Memory B cell (primary cell): ENCODE data around the gene CACNA1B.

Experiments used
- ATAC-seq: fragments of 150-1000 bp; cut with Tn5 transposase; 2 replicates; pipeline ENCODE4 v1.10.0; 2021; ENCODE audit warnings: low read depth, mild to moderate bottlenecking, moderate library complexity
- DNase-seq, 2 donors: peaks; one replicate each; pipeline ENCODE4 v3.0.0; 2022; ENCODE audit warnings: low spot score in 2 of 2
- H3K27ac Mint-ChIP-seq: one replicate; pipeline ENCODE4 v1.8.0; 2022; ENCODE audit warnings: mild to moderate bottlenecking, moderate library complexity, mixed read lengths
- H3K27me3 Mint-ChIP-seq: one replicate; pipeline ENCODE4 v1.8.0; 2022; ENCODE audit warnings: mixed read lengths
- H3K36me3 Mint-ChIP-seq: one replicate; pipeline ENCODE4 v1.8.0; 2022; ENCODE audit warnings: mild to moderate bottlenecking, mixed read lengths
- H3K4me1 Mint-ChIP-seq: one replicate; pipeline ENCODE4 v1.8.0; 2022; ENCODE audit warnings: mixed read lengths
- H3K4me3 Mint-ChIP-seq: one replicate; pipeline ENCODE4 v1.8.0; 2022; ENCODE audit warnings: mild to moderate bottlenecking, moderate library complexity, mixed read lengths
- H3K9me3 Mint-ChIP-seq: one replicate; pipeline ENCODE4 v1.8.0; 2022; ENCODE audit warnings: mixed read lengths

Gene CACNA1B

DNA sequence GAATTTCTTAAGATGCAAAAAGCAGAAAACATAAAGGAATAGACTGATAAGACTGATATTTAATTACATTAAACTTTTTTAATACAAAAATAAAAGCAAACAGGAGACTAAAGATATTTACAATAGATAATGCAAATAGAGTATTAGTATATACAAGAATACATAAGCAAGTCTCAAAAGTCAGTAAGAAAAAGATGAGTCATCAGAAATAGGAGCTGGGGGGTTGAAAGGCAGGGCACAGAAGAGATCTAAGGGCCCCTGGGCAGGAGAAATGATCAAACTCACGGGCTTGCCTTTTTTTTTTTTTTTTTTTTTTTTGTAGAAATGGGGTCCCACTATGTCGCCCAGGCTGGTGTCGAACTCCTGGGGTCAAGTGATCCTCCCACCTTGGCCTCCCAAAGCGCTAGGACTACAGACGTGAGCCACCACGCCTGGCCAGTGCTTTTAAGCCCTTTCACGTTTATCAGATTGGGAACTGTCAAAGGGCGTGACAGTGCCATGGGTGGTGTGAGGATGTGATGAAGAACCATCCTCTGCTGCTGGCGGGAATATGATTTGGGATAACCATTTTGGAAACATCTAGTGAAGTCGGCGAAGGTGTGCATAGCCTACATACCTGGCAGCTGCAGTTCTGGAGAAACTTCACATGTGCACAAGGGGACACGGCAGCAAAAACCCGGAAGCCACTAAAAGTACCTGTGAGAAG is 126.1 kb downstream of the CACNA1B start:
- Mint-ChIP-seq H3K4me3 (no peak overlapping the region), H3K9me3 (no peaks in the 10 kb centered on the region), H3K27me3 (peaks cover 10% of the 10 kb centered on the region), H3K4me1 (no peaks in the 10 kb centered on the region), H3K27ac (no peak overlapping the region), H3K36me3 (no peaks in the 10 kb centered on the region)
- ATAC-seq (no peak), DNase-seq (no peak)

DNA sequence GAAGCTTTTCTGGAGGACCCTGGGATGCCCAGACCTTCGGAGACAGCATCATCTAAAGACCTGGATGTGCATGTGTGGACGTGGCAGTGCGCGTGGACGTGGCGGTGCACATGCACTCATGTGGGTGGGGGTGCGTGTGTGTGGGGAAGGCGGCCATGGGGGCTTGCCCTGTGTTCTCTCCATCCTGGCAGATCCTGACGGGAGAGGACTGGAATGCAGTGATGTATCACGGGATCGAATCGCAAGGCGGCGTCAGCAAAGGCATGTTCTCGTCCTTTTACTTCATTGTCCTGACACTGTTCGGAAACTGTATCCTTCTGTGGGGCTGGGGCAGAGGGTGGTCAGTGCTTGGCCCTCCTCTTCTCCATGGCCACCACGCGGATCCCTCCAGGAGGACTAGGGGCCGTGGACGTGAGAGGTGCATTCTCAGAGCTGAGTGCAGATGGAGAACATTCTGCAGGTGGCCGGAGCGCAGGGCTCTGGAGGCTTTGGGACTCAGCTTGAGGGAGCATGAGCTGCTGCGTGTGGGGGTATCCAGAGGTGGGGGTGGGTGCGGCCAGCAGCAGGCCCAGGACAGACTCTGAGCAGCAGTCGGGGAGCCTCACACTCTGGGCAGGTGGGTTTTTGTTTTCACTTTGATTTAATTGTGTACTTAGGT is 129.1 kb downstream of the CACNA1B start:
- peaks cover 6% of the 10 kb centered on the region for H3K27me3 Mint-ChIP-seq
- H3K4me3 Mint-ChIP-seq, result no peak overlapping the region
- H3K4me1 Mint-ChIP-seq, result no peaks in the 10 kb centered on the region
- ATAC-seq (no peak), DNase-seq (no peak)
- no peak overlapping the region for H3K27ac Mint-ChIP-seq
- H3K9me3 Mint-ChIP-seq, result no peaks in the 10 kb centered on the region
- no peaks in the 10 kb centered on the region for H3K36me3 Mint-ChIP-seq

GRCh38 chr9:138007566-138007917 is 130.0 kb downstream of the CACNA1B start:
- Mint-ChIP-seq H3K4me1 (no peaks in the 10 kb centered on the region), H3K36me3 (no peaks in the 10 kb centered on the region), H3K4me3 (no peak overlapping the region), H3K9me3 (no peaks in the 10 kb centered on the region), H3K27ac (no peak overlapping the region), H3K27me3 (peaks cover 6% of the 10 kb centered on the region)
- DNase-seq, result no peak
- ATAC-seq, result no peak

DNA sequence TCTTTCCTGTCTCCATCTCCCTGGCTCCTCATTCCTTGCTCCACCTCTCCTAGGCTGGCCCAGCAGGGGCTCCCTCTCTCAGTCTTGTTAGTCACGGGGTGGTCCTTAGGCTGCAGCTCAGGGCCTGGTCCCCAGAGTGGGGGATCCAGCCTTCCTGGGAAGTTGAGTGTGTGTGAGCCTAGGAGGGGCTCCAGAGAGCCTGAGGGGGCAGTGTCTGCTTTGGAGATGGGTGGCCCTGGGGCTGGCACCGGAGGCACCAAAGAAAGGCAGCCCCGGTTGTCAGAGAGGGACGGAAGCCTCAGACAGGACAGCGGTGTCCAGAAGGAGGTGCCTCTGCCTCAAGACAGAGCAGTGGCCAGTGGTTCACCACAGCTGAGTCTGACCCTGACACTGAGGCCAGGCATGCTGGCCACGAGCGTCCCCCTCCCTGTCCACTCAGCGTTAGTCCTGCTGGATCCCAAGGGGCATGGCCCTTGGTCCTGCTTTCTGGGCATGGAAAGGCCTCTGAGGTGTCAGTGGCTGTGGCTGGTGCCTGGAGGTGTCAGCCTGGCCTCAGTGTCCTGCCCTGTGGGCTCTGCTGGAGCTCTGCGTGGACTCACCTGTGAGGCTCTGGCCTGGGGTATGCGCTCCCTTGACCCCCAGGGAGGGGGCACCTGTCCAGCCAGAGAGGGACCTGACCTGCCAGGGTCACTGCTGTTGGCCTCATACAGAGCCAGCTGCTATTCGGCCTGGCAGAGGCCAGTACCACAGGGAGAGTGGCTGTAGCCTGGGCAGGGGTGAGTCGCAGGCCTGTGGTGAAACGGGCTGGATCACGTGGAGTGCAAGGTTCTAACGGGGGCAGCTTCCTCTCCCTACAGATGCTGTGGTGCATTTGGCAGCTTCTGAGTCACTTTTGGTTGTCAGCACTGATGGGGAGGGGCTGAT is 130.6 kb downstream of the CACNA1B start:
- H3K4me3 Mint-ChIP-seq, result no peak overlapping the region
- H3K36me3 Mint-ChIP-seq, result no peaks in the 10 kb centered on the region
- no peaks in the 10 kb centered on the region for H3K4me1 Mint-ChIP-seq
- DNase-seq (no peak), ATAC-seq (no peak)
- H3K9me3 Mint-ChIP-seq, result no peaks in the 10 kb centered on the region
- no peak overlapping the region for H3K27ac Mint-ChIP-seq
- peaks cover 6% of the 10 kb centered on the region for H3K27me3 Mint-ChIP-seq

- Mint-ChIP-seq H3K4me3 (no peak overlapping the region), H3K27me3 (peaks cover 6% of the 10 kb centered on the region), H3K9me3 (no peaks in the 10 kb centered on the region), H3K36me3 (no peaks in the 10 kb centered on the region), H3K4me1 (no peaks in the 10 kb centered on the region), H3K27ac (no peak overlapping the region)
- DNase-seq (no peak), ATAC-seq (no peak)
Measured at GRCh38 chr9:138009016-138009802, 131.6 kb downstream of the CACNA1B start.

DNA sequence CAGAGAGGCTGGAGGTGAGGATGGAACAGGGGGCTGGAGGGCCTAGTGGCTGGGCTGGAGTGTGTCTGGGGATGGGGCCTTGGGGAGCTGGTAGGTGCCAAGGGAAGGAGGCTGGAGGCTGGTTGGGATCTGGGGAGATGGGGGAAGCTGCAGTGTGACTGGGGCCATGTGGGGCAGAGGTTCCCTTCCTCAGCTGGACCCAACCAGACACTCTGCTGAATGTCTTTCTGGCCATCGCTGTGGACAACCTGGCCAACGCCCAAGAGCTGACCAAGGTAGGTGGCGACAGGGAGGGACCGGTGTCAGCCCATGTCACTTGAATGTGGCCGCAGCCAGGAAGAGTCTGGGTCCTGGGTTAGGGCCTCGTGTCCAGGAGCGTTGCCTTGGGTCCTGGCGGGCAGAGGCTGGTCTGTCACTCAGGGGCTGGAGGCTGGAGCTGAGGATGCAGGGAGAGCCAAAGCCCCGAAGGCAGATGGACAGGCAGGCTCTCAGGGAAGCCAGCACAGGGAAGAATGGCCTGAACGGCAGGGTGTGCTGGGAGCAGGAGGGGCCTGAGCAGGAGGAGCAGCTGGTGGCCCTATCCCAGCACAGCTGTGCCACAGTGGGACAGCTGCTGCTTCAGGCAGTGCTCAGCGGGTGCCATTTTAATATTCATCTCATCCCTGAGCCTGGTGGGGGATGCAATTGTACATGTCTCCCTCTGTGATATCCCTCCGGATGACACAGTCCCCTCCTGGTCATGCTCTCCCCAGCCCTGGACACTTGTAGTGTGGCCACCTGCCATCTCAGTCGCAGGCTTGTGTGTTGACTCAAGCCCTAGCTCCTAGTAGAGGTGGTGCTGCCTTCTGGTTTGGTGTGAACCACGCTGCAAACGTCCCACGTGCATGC is 132.5 kb downstream of the CACNA1B start:
- H3K36me3 Mint-ChIP-seq, result no peaks in the 10 kb centered on the region
- no peak for DNase-seq
- H3K27ac Mint-ChIP-seq, result no peak overlapping the region
- peaks cover 6% of the 10 kb centered on the region for H3K27me3 Mint-ChIP-seq
- no peak overlapping the region for H3K4me3 Mint-ChIP-seq
- no peaks in the 10 kb centered on the region for H3K9me3 Mint-ChIP-seq
- no peak for ATAC-seq
- H3K4me1 Mint-ChIP-seq, result no peaks in the 10 kb centered on the region

- H3K27me3 Mint-ChIP-seq, result peaks cover 4% of the 10 kb centered on the region
- no peak overlapping the region for H3K27ac Mint-ChIP-seq
- no peak for DNase-seq
- H3K4me3 Mint-ChIP-seq, result no peak overlapping the region
- ATAC-seq, result no peak
- H3K36me3 Mint-ChIP-seq, result no peaks in the 10 kb centered on the region
- no peaks in the 10 kb centered on the region for H3K4me1 Mint-ChIP-seq
- no peaks in the 10 kb centered on the region for H3K9me3 Mint-ChIP-seq
Measured at GRCh38 chr9:138010861-138011260, 133.3 kb downstream of the CACNA1B start.

GRCh38 chr9:138011951-138012500 is 134.4 kb downstream of the CACNA1B start:
- no peaks in the 10 kb centered on the region for H3K36me3 Mint-ChIP-seq
- no peaks in the 10 kb centered on the region for H3K9me3 Mint-ChIP-seq
- no peak for ATAC-seq
- no peak for DNase-seq
- no peak overlapping the region for H3K4me3 Mint-ChIP-seq
- H3K4me1 Mint-ChIP-seq, result no peaks in the 10 kb centered on the region
- no peaks in the 10 kb centered on the region for H3K27me3 Mint-ChIP-seq
- no peak overlapping the region for H3K27ac Mint-ChIP-seq

- ATAC-seq (no peak), DNase-seq (no peak)
- Mint-ChIP-seq H3K27ac (no peak overlapping the region), H3K36me3 (no peaks in the 10 kb centered on the region), H3K9me3 (no peaks in the 10 kb centered on the region), H3K4me3 (no peak overlapping the region), H3K4me1 (no peaks in the 10 kb centered on the region), H3K27me3 (peaks cover 2% of the 10 kb centered on the region)
Measured at GRCh38 chr9:138013273-138013672, 135.7 kb downstream of the CACNA1B start.

- ATAC-seq (no peak), DNase-seq (no peak)
- Mint-ChIP-seq H3K36me3 (no peaks in the 10 kb centered on the region), H3K4me3 (no peak overlapping the region), H3K27me3 (peaks cover 2% of the 10 kb centered on the region), H3K9me3 (no peaks in the 10 kb centered on the region), H3K4me1 (no peaks in the 10 kb centered on the region), H3K27ac (no peak overlapping the region)
Measured at GRCh38 chr9:138013836-138014562, 136.4 kb downstream of the CACNA1B start.

DNA sequence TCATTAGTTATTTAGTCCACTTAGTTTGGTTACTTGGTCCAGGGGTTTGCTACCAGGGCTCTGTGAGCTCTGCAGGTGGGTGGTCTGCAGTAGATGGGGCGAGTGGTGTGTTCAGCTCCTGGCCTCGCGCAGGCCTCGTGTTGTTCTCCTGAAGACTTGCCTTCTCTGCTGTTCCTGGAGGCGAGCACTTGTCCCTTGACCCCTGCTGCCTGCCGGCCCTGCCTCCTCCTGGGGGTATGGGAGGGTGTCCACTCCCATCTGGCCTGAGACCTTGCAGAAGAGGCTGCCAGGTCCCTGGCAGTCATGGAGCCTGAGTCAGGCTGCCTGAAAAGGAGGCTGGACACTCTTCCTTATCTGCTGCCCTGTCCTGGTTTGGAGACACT is 137.0 kb downstream of the CACNA1B start:
- no peak for DNase-seq
- ATAC-seq, result no peak
- Mint-ChIP-seq H3K4me1 (no peaks in the 10 kb centered on the region), H3K27ac (no peak overlapping the region), H3K4me3 (no peak overlapping the region), H3K36me3 (no peaks in the 10 kb centered on the region), H3K9me3 (no peaks in the 10 kb centered on the region), H3K27me3 (peaks cover 2% of the 10 kb centered on the region)

- peaks cover 2% of the 10 kb centered on the region for H3K27me3 Mint-ChIP-seq
Measured at GRCh38 chr9:138015021-138015829, 137.6 kb downstream of the CACNA1B start.

More at GRCh38 chr9:138015021-138015829, 137.6 kb downstream of the CACNA1B start:
- DNase-seq, result no peak
- H3K4me1 Mint-ChIP-seq, result no peaks in the 10 kb centered on the region
- no peak for ATAC-seq
- no peaks in the 10 kb centered on the region for H3K36me3 Mint-ChIP-seq
- no peaks in the 10 kb centered on the region for H3K9me3 Mint-ChIP-seq
- H3K4me3 Mint-ChIP-seq, result no peak overlapping the region
- no peak overlapping the region for H3K27ac Mint-ChIP-seq
